Gastrocnemius medialis (tissue), 4 donors: ENCODE results near the gene RAB11B. TPM values are rescaled to one million over a fixed set of nuclear protein-coding genes. Genes with fewer than 3 reads are reported as not detected.
A peak's percentile ranks its signal among the peaks of the same experiment; 100 is the strongest.

Source experiments
- ATAC-seq, 2 donors: fragments of 150-250 bp; one replicate each; pipeline ENCODE4 v1.9.1; 2016
- DNase-seq, 2 donors: peaks; one replicate each; pipeline ENCODE4 v3.0.0-alpha.2; 2019
- H3K27ac ChIP-seq, 4 donors: fragments of 200-600 bp; sonication (generic); 1 replicate in 1 of 4; 2 replicates in 3 of 4; pipeline ENCODE4 v1.5.1; 2016 to 2018; ENCODE audit warnings: mild to moderate bottlenecking in 2 of 4, moderate library complexity in 1 of 4
- H3K27me3 ChIP-seq, 3 donors: fragments of 200-600 bp; sonication (generic) in 2 of 3; 1 replicate in 1 of 3; 2 replicates in 2 of 3; pipeline versions ENCODE4 v1.5.1 to v1.6.0; 2016 to 2019; ENCODE audit warnings: mild to moderate bottlenecking in 1 of 3, moderate library complexity in 1 of 3
- H3K36me3 ChIP-seq, 2 donors: fragments of 200-600 bp; sonication (generic) in 1 of 2; one replicate each; pipeline ENCODE4 v1.5.1; 2017 to 2018
- H3K4me1 ChIP-seq, 2 donors: fragments of 200-600 bp; sonication (generic) in 1 of 2; one replicate each; pipeline ENCODE4 v1.5.1; 2016 to 2017; ENCODE audit warnings: mild to moderate bottlenecking in 2 of 2
- H3K4me3 ChIP-seq, 4 donors: fragments of 200-600 bp; sonication (generic) in 3 of 4; 1 replicate in 1 of 4; 2 replicates in 3 of 4; pipeline ENCODE4 v1.5.1; 2016 to 2019; ENCODE audit warnings: mild to moderate bottlenecking in 2 of 4
- H3K9me3 ChIP-seq, 3 donors: fragments of 200-600 bp; sonication (generic) in 2 of 3; 1 replicate in 1 of 3; 2 replicates in 2 of 3; pipeline ENCODE4 v1.5.1; 2016 to 2019
- POLR2A ChIP-seq, 2 donors: fragments of 450-650 bp; IDR thresholded peaks; one replicate each; pipeline ENCODE4 v1.6.1; 2017; ENCODE audit warnings: antibody characterized with exemption in 2 of 2, mild to moderate bottlenecking in 2 of 2, moderate library complexity in 2 of 2
- in situ Hi-C, 4 donors: fragments of 200-750 bp; cut with MboI; loops; one replicate each; pipeline versions ENCODE4 v1.15.0 to v1.8.0; 2017; ENCODE audit warnings: low sequenced_read_pairs in 4 of 4
- intact Hi-C: fragments of 100-400 bp; cut with DNase I; formaldehyde crosslinking; loops from one replicate; pipeline ENCODE4 v1.15.1; 2023; ENCODE audit warnings: low total_unique reads
- total RNA-seq, 4 donors: library from RNA; depleted of rRNA; stranded (reverse); fragments of >200 nt; gene quantifications; one replicate each; pipeline versions ENCODE4 v1.1.0 to v1.2.3, GENCODE V29; 2016
- TF ChIP-seq, protein P1 (sequence below), 5 experiments: fragments of 450-650 bp in 3 of 5; fragments of 200-600 bp in 2 of 5; sonication (generic) in 2 of 5; IDR thresholded peaks in 4 of 5; conservative IDR thresholded peaks in 1 of 5; 1 replicate in 4 of 5; 2 replicates in 1 of 5; pipeline ENCODE4 v1.5.1; 2016 to 2019; ENCODE audit warnings: antibody characterized with exemption in 5 of 5, mild to moderate bottlenecking in 3 of 5, moderate library complexity in 3 of 5

Gene RAB11B
- total RNA-seq, 4 donors from 2014 or later: 13.4 to 42.9 (median 31.0) TPM

GRCh38 chr19:8446061-8446709, 56.0 kb downstream of the RAB11B start:
- H3K4me1 ChIP-seq: peaks cover 48 to 54% of the 10 kb centered on the region in 2 donors
- H3K36me3 ChIP-seq: no peaks in the 10 kb centered on the region
- intact Hi-C loops: no loop called here
- peak overlapping the region; percentile 91 to 98 (median 97) for H3K27ac ChIP-seq
- in situ Hi-C loops: no loop called here
- no peaks in the 10 kb centered on the region for H3K27me3 ChIP-seq
- TF ChIP-seq POLR2A (IDR thresholded peaks at IDR 0.05): no peak
- TF ChIP-seq, protein P1, sequence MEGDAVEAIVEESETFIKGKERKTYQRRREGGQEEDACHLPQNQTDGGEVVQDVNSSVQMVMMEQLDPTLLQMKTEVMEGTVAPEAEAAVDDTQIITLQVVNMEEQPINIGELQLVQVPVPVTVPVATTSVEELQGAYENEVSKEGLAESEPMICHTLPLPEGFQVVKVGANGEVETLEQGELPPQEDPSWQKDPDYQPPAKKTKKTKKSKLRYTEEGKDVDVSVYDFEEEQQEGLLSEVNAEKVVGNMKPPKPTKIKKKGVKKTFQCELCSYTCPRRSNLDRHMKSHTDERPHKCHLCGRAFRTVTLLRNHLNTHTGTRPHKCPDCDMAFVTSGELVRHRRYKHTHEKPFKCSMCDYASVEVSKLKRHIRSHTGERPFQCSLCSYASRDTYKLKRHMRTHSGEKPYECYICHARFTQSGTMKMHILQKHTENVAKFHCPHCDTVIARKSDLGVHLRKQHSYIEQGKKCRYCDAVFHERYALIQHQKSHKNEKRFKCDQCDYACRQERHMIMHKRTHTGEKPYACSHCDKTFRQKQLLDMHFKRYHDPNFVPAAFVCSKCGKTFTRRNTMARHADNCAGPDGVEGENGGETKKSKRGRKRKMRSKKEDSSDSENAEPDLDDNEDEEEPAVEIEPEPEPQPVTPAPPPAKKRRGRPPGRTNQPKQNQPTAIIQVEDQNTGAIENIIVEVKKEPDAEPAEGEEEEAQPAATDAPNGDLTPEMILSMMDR (IDR thresholded peaks at IDR 0.05 in 4 of 5, conservative IDR thresholded peaks at IDR 0.05 in 1 of 5): no peak
- no peak for DNase-seq
- H3K4me3 ChIP-seq: peak overlapping the region; percentile 86 to 92 (median 90)
- H3K9me3 ChIP-seq: no peaks in the 10 kb centered on the region
- ATAC-seq: no peak

GRCh38 chr19:8449830-8450229, 59.7 kb downstream of the RAB11B start:
- intact Hi-C loops: no loop called here
- Histone ChIP-seq H3K36me3 (no peaks in the 10 kb centered on the region), H3K9me3 (no peaks in the 10 kb centered on the region), H3K4me1 (peaks cover 85 to 87% of the 10 kb centered on the region in 2 donors), H3K27ac (peak overlapping the region in 2 of 4 donors; percentile 21 to 35), H3K4me3 (no peak overlapping the region), H3K27me3 (no peaks in the 10 kb centered on the region)
- TF ChIP-seq, protein P1 (IDR thresholded peaks at IDR 0.05 in 4 of 5, conservative IDR thresholded peaks at IDR 0.05 in 1 of 5): no peak
- no peak for TF ChIP-seq POLR2A (IDR thresholded peaks at IDR 0.05)
- ATAC-seq: no peak
- in situ Hi-C loops: no loop called here
- no peak for DNase-seq

GRCh38 chr19:8451377-8451776, 61.2 kb downstream of the RAB11B start:
- Histone ChIP-seq H3K27me3 (no peaks in the 10 kb centered on the region), H3K27ac (peak overlapping the region; percentile 27 to 74 (median 64)), H3K4me1 (peaks cover 93 to 94% of the 10 kb centered on the region in 2 donors), H3K9me3 (no peaks in the 10 kb centered on the region), H3K36me3 (peaks cover 0 to 5% of the 10 kb centered on the region in 2 donors), H3K4me3 (peak overlapping the region in 1 of 4 donors; percentile 22)
- in situ Hi-C loops: no loop called here
- intact Hi-C loops: no loop called here
- TF ChIP-seq, protein P1 (IDR thresholded peaks at IDR 0.05 in 4 of 5, conservative IDR thresholded peaks at IDR 0.05 in 1 of 5): no peak
- TF ChIP-seq POLR2A (IDR thresholded peaks at IDR 0.05): no peak
- ATAC-seq: no peak
- no peak for DNase-seq

DNA sequence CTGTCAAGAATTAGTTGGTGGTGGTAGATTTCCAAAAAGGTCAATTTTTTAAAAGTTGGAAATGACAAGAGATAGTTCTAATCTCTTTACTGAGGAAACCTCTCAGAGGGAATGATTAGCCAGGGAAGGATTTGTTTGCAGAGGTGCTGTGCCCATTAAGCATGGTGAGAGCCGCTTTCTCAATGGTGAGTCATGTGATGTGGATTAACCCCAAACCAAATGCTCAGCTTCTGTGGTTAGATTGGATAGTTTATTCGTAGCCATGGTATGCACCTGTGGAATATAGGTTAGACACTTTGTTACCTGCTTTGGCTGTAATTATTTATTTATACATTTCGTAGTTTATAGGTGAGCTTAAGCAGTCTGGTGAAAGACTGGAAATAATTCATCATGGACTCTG, 61.7 kb downstream of the RAB11B start:
- TF ChIP-seq POLR2A (IDR thresholded peaks at IDR 0.05): no peak
- TF ChIP-seq, protein P1 (IDR thresholded peaks at IDR 0.05 in 4 of 5, conservative IDR thresholded peaks at IDR 0.05 in 1 of 5): no peak
- peak overlapping the region; percentile 27 to 74 (median 64) for H3K27ac ChIP-seq
- H3K36me3 ChIP-seq: peaks cover 0 to 5% of the 10 kb centered on the region in 2 donors
- no peaks in the 10 kb centered on the region for H3K27me3 ChIP-seq
- H3K9me3 ChIP-seq: no peaks in the 10 kb centered on the region
- DNase-seq (no peak), ATAC-seq (peak; percentile 83 to 87)
- peaks cover 93 to 94% of the 10 kb centered on the region in 2 donors for H3K4me1 ChIP-seq
- intact Hi-C loops (no loop called here), in situ Hi-C loops (no loop called here)
- H3K4me3 ChIP-seq: peak overlapping the region in 1 of 4 donors; percentile 22
